ENCODE data around the gene RAB3B.
"Not testable (repeated sequence)": the region's sequence is repeated elsewhere in the genome, so short reads cannot be mapped to it uniquely, and the experiment has no call there.

The RAB3B gene

DNA sequence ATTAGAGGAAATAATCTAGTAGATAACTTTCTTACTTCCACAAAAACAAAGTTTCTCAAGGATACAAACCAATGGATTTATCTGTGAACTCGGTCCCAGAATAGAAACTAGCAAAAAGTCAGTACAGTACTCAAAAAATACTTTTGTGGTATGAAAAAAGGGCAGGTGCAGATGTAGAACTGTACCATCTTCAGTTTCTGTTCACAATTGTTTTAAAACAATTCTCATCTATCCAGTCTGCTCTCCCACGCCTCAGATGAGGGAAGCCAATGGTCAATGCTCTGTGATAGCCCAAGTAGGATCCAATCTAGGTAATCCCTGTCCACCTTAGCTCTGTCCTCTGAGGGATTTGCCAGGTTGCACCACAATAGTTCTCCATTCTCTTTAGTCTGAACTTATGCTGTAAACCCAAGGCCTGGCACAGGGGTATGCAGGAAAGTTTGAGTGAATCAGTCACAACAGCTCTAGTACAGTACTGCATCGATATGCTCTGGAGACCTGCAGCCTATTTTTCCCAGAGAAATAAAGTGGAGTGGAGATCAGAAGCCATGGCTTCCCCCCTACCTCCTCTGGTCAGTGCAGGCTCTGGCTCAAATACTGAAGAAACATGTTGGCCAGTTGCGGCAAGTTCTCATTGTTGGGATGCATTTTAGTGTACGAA lies 41.8 kb upstream of the RAB3B start:
- Histone ChIP-seq H3K4me1 (ENCODE audit: insufficient read depth, low read length, severe bottlenecking) (peaks cover 34% of the 10 kb centered on the region), H3K9me2 (ENCODE audit: low read depth, low read length) (no peaks in the 10 kb centered on the region), H3K27ac (ENCODE audit: low read depth, low read length, poor library complexity, severe bottlenecking) (no peak overlapping the region), H3K4me3 (ENCODE audit: low read depth, low read length, poor library complexity, severe bottlenecking) (peak overlapping the region; percentile 88), H3K4me2 (ENCODE audit: low read length) (peak overlapping the region; percentile 92), H3K9me3 (ENCODE audit: low read length) (no peaks in the 10 kb centered on the region), H3K79me2 (ENCODE audit: insufficient read depth, low read length) (peaks cover 15% of the 10 kb centered on the region), H3K27me3 (ENCODE audit: insufficient read depth, low read length) (no peaks in the 10 kb centered on the region), H2AFZ (ENCODE audit: low read length) (no peak overlapping the region), H3K36me3 (ENCODE audit: insufficient read depth, low read length) (peaks cover 19% of the 10 kb centered on the region; the same call in 1 of the 2 replicates), H3K9ac (ENCODE audit: low read length) (peak overlapping the region; percentile 85), H3F3A (ENCODE audit: insufficient read depth, low read length) (no peaks in the 10 kb centered on the region), H4K20me1 (ENCODE audit: insufficient read depth, low read length) (no peaks in the 10 kb centered on the region)
- TF ChIP-seq EZH2 (IDR thresholded peaks at IDR 0.05; ENCODE audit: borderline replicate concordance, low read length): no peak
- TF ChIP-seq, protein P1, sequence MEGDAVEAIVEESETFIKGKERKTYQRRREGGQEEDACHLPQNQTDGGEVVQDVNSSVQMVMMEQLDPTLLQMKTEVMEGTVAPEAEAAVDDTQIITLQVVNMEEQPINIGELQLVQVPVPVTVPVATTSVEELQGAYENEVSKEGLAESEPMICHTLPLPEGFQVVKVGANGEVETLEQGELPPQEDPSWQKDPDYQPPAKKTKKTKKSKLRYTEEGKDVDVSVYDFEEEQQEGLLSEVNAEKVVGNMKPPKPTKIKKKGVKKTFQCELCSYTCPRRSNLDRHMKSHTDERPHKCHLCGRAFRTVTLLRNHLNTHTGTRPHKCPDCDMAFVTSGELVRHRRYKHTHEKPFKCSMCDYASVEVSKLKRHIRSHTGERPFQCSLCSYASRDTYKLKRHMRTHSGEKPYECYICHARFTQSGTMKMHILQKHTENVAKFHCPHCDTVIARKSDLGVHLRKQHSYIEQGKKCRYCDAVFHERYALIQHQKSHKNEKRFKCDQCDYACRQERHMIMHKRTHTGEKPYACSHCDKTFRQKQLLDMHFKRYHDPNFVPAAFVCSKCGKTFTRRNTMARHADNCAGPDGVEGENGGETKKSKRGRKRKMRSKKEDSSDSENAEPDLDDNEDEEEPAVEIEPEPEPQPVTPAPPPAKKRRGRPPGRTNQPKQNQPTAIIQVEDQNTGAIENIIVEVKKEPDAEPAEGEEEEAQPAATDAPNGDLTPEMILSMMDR (IDR thresholded peaks at IDR 0.05; ENCODE audit: low read length): no peak

DNA sequence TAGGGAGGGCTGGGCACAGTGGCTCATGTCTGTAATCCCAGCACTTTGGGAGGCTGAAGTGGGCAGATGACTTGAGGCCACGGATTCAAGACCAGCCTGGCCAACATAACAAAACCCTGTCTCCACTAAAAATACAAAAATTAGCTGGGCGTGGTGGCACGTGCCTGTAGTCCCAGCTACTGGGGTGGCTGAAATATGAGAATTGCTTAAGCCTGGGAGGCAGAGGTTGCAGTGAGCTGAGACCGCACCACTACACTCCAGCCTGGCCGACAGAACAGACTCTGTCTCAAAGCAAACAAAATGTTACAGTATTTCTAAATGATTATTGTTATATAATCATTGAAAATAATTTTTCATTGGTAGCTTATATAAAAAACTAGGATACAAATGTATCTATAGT lies 38.3 kb upstream of the RAB3B start:
- not testable (repeated sequence) for H3K4me3 ChIP-seq (ENCODE audit: low read depth, low read length, poor library complexity, severe bottlenecking)
- H3K36me3 ChIP-seq (ENCODE audit: insufficient read depth, low read length): peaks cover 31% of the 10 kb centered on the region; the same call in 1 of the 2 replicates

DNA sequence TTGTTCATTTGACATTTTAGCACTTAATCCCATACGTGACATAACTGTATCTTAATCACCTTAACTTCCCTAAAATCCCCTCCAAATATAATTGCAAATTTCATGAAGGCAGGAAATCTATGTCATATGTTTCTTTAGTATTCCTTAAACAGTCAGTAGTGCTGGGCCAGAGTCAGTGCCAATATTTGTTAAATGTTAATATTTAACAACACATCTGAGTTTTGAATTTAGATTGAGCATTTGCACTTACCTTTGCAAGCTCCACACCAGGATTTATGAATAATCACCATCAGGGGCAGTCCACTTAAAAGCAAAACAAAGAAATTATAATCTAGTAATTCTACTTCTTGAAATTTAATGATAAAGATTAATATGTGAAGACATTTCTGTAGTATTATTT lies 37.8 kb upstream of the RAB3B start:
- no peak overlapping the region for H3K4me3 ChIP-seq (ENCODE audit: low read depth, low read length, poor library complexity, severe bottlenecking)
- H3F3A ChIP-seq (ENCODE audit: insufficient read depth, low read length): no peaks in the 10 kb centered on the region
- no peaks in the 10 kb centered on the region for H3K9me2 ChIP-seq (ENCODE audit: low read depth, low read length)
- no peak overlapping the region for H2AFZ ChIP-seq (ENCODE audit: low read length)
- no peak overlapping the region for H3K9ac ChIP-seq (ENCODE audit: low read length)
- peaks cover 35% of the 10 kb centered on the region; the same call in 1 of the 2 replicates for H3K36me3 ChIP-seq (ENCODE audit: insufficient read depth, low read length)
- no peak for TF ChIP-seq EZH2 (IDR thresholded peaks at IDR 0.05; ENCODE audit: borderline replicate concordance, low read length)
- TF ChIP-seq, protein P1 (IDR thresholded peaks at IDR 0.05; ENCODE audit: low read length): no peak
- peaks cover 15% of the 10 kb centered on the region for H3K79me2 ChIP-seq (ENCODE audit: insufficient read depth, low read length)
- no peak overlapping the region for H3K4me2 ChIP-seq (ENCODE audit: low read length)
- peaks cover 28% of the 10 kb centered on the region for H3K4me1 ChIP-seq (ENCODE audit: insufficient read depth, low read length, severe bottlenecking)
- no peaks in the 10 kb centered on the region for H4K20me1 ChIP-seq (ENCODE audit: insufficient read depth, low read length)
- H3K27me3 ChIP-seq (ENCODE audit: insufficient read depth, low read length): no peaks in the 10 kb centered on the region
- H3K27ac ChIP-seq (ENCODE audit: low read depth, low read length, poor library complexity, severe bottlenecking): no peak overlapping the region
- no peaks in the 10 kb centered on the region for H3K9me3 ChIP-seq (ENCODE audit: low read length)

More for the DNA sequence above, 38.3 kb upstream of the RAB3B start:
- H3K27ac ChIP-seq (ENCODE audit: low read depth, low read length, poor library complexity, severe bottlenecking); H4K20me1 ChIP-seq (ENCODE audit: insufficient read depth, low read length); H2AFZ ChIP-seq (ENCODE audit: low read length); H3K27me3 ChIP-seq (ENCODE audit: insufficient read depth, low read length); H3F3A ChIP-seq (ENCODE audit: insufficient read depth, low read length); H3K9ac ChIP-seq (ENCODE audit: low read length); H3K4me2 ChIP-seq (ENCODE audit: low read length); H3K9me2 ChIP-seq (ENCODE audit: low read depth, low read length); H3K9me3 ChIP-seq (ENCODE audit: low read length): not testable (repeated sequence)
- Histone ChIP-seq H3K4me1 (ENCODE audit: insufficient read depth, low read length, severe bottlenecking) (peaks cover 30% of the 10 kb centered on the region), H3K79me2 (ENCODE audit: insufficient read depth, low read length) (peaks cover 15% of the 10 kb centered on the region)

DNA sequence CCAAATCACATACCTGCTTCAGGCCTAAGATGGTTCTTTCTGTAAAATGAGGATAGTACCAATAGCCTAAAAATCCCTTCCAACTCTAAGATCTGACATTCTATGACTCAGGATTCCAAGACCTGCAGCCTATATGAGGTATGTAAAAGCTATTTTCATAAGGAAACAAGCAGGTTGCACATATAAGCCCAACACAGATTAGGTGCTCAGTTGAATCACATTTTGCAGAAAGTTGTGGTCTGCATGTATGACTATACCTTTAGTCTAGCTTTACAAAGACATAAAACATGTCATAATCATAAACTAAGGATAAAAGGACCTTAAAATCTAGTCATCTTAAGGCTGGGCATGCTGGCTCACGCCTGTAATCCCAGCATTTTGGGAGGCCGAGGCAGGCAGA lies 35.8 kb upstream of the RAB3B start:
- H3K4me2 ChIP-seq (ENCODE audit: low read length): no peak overlapping the region
- H3K27me3 ChIP-seq (ENCODE audit: insufficient read depth, low read length): no peaks in the 10 kb centered on the region
- H3K4me1 ChIP-seq (ENCODE audit: insufficient read depth, low read length, severe bottlenecking): peaks cover 15% of the 10 kb centered on the region
- no peak overlapping the region for H3K9ac ChIP-seq (ENCODE audit: low read length)
- no peaks in the 10 kb centered on the region for H3K9me3 ChIP-seq (ENCODE audit: low read length)
- H3K79me2 ChIP-seq (ENCODE audit: insufficient read depth, low read length): no peaks in the 10 kb centered on the region
- H3K36me3 ChIP-seq (ENCODE audit: insufficient read depth, low read length): peaks cover 39% of the 10 kb centered on the region; the same call in 1 of the 2 replicates
- H3F3A ChIP-seq (ENCODE audit: insufficient read depth, low read length): no peaks in the 10 kb centered on the region
- no peaks in the 10 kb centered on the region for H4K20me1 ChIP-seq (ENCODE audit: insufficient read depth, low read length)
- H2AFZ ChIP-seq (ENCODE audit: low read length): no peak overlapping the region
- TF ChIP-seq, protein P1 (IDR thresholded peaks at IDR 0.05; ENCODE audit: low read length): no peak
- no peak for TF ChIP-seq EZH2 (IDR thresholded peaks at IDR 0.05; ENCODE audit: borderline replicate concordance, low read length)
- H3K27ac ChIP-seq (ENCODE audit: low read depth, low read length, poor library complexity, severe bottlenecking): no peak overlapping the region
- H3K4me3 ChIP-seq (ENCODE audit: low read depth, low read length, poor library complexity, severe bottlenecking): no peak overlapping the region
- no peaks in the 10 kb centered on the region for H3K9me2 ChIP-seq (ENCODE audit: low read depth, low read length)
